Left lung (tissue), 10 donors: ENCODE data around the gene SSC5D. TPM values are rescaled to one million over a fixed set of nuclear protein-coding genes. Genes with fewer than 3 reads are reported as not detected.

Experiments
- ATAC-seq: fragments of 200-7000 bp; cut with Tn5 transposase; one replicate; pipeline ENCODE4 v1.9.1; 2020; ENCODE audit warnings: moderate library complexity
- DNase-seq, 4 donors: peaks; one replicate each; pipeline ENCODE4 v3.0.0-alpha.2; 2013 to 2020
- H3K27ac ChIP-seq, 2 donors: fragments of 200-600 bp; sonication (generic) in 1 of 2; one replicate each; pipeline versions ENCODE4 v1.5.0 to v1.8.0; 2020 to 2021
- H3K27me3 ChIP-seq, 2 donors: fragments of 200-600 bp; sonication (generic) in 1 of 2; one replicate each; pipeline versions ENCODE4 v1.5.0 to v1.8.0; 2020 to 2021
- H3K36me3 ChIP-seq, 2 donors: fragments of 200-600 bp; sonication (generic) in 1 of 2; one replicate each; pipeline versions ENCODE4 v1.5.0 to v1.8.0; 2020 to 2021
- H3K4me1 ChIP-seq, 2 donors: fragments of 200-600 bp; one replicate each; pipeline ENCODE4 v1.8.0; 2021
- H3K4me3 ChIP-seq, 2 donors: fragments of 200-600 bp; sonication (generic) in 1 of 2; one replicate each; pipeline versions ENCODE4 v1.5.0 to v1.8.0; 2020 to 2021; ENCODE audit warnings: mild to moderate bottlenecking in 1 of 2
- H3K9me3 ChIP-seq, 2 donors: fragments of 200-600 bp; sonication (generic) in 1 of 2; one replicate each; pipeline versions ENCODE4 v1.5.0 to v1.8.0; 2020 to 2021
- CTCF ChIP-seq, 2 donors: fragments of 200-600 bp; sonication (generic) in 1 of 2; IDR thresholded peaks; one replicate each; pipeline versions ENCODE4 v1.5.0 to v1.8.0; 2021; ENCODE audit warnings: antibody characterized with exemption in 2 of 2
- intact Hi-C, 2 donors: fragments of 100-400 bp; cut with DNase I; formaldehyde crosslinking; loops; one replicate each; pipeline versions ENCODE4 v1.11.2 to v1.14.2; 2022
- polyA plus RNA-seq, 6 donors: library from polyadenylated mRNA; unstranded; fragments of 120-200 nt; gene quantifications; one replicate each; pipeline ENCODE4 v1.2.1, GENCODE V29; 2013; ENCODE audit not compliant: insufficient read length in 6 of 6
- total RNA-seq, 2 donors: library from RNA; stranded (reverse); fragmentation: NEBNext Ultra II Directional; extraction: Animal tissue kit (Norgen Biotek cat#: 25700); gene quantifications; one replicate each; pipeline ENCODE4 v1.2.1, GENCODE V29; 2021
- donor health status: DM: no; HTN: yes; CAD: no.
- donor health status: DM: no; HTN: no; CAD: no.

SSC5D gene
- total and polyA plus RNA-seq, 8 donors, result 4.1 to 45.9 (median 8.0) TPM

GRCh38 chr19:55542292-55542855 is 54.1 kb downstream of the SSC5D start:
- Histone ChIP-seq H3K4me3 (no peak overlapping the region), H3K27ac (no peak overlapping the region), H3K9me3 (no peaks in the 10 kb centered on the region), H3K27me3 (peaks cover 0 to 39% of the 10 kb centered on the region in 2 donors), H3K4me1 (peaks cover 0 to 15% of the 10 kb centered on the region in 2 donors), H3K36me3 (no peaks in the 10 kb centered on the region)
- intact Hi-C loops, result no loop called here
- ATAC-seq (no peak), DNase-seq (no peak)
- TF ChIP-seq CTCF (IDR thresholded peaks at IDR 0.05), result no peak

GRCh38 chr19:55543567-55543966 is 55.3 kb downstream of the SSC5D start:
- intact Hi-C loops, result no loop called here
- Histone ChIP-seq H3K9me3 (no peaks in the 10 kb centered on the region), H3K36me3 (no peaks in the 10 kb centered on the region), H3K4me1 (peaks cover 0 to 20% of the 10 kb centered on the region in 2 donors), H3K27me3 (peaks cover 0 to 45% of the 10 kb centered on the region in 2 donors), H3K4me3 (no peak overlapping the region), H3K27ac (no peak overlapping the region)
- DNase-seq (no peak), ATAC-seq (no peak)
- TF ChIP-seq CTCF (IDR thresholded peaks at IDR 0.05), result no peak

GRCh38 chr19:55544014-55544413 is 55.8 kb downstream of the SSC5D start:
- H3K27me3 ChIP-seq, result peaks cover 0 to 50% of the 10 kb centered on the region in 2 donors
- no peak for TF ChIP-seq CTCF (IDR thresholded peaks at IDR 0.05)
- H3K27ac ChIP-seq, result no peak overlapping the region
- no peaks in the 10 kb centered on the region for H3K36me3 ChIP-seq
- peaks cover 0 to 20% of the 10 kb centered on the region in 2 donors for H3K4me1 ChIP-seq
- no peak for ATAC-seq
- DNase-seq, result no peak
- intact Hi-C loops, result no loop called here
- no peaks in the 10 kb centered on the region for H3K9me3 ChIP-seq
- H3K4me3 ChIP-seq, result no peak overlapping the region

- H3K27me3 ChIP-seq, result peaks cover 0 to 50% of the 10 kb centered on the region in 2 donors
- no peak for ATAC-seq
- TF ChIP-seq CTCF (IDR thresholded peaks at IDR 0.05), result no peak
- H3K36me3 ChIP-seq, result no peaks in the 10 kb centered on the region
- DNase-seq, result no peak
- H3K4me3 ChIP-seq, result no peak overlapping the region
- no peak overlapping the region for H3K27ac ChIP-seq
- intact Hi-C loops, result no loop called here
- peaks cover 0 to 24% of the 10 kb centered on the region in 2 donors for H3K4me1 ChIP-seq
- H3K9me3 ChIP-seq, result no peaks in the 10 kb centered on the region
Observed at GRCh38 chr19:55544776-55545439, 56.7 kb downstream of the SSC5D start.

- Histone ChIP-seq H3K9me3 (no peaks in the 10 kb centered on the region), H3K36me3 (no peaks in the 10 kb centered on the region), H3K4me3 (no peak within 1 kb of the TSS), H3K4me1 (peaks cover 0 to 24% of the 10 kb centered on the region in 2 donors), H3K27me3 (peaks cover 0 to 49% of the 10 kb centered on the region in 2 donors), H3K27ac (no peak within 1 kb of the TSS)
- ATAC-seq, result no peak
- no peak for TF ChIP-seq CTCF (IDR thresholded peaks at IDR 0.05)
- intact Hi-C loops, result no loop called here
- no peak for DNase-seq
Observed at GRCh38 chr19:55545443-55545842, 57.2 kb downstream of the SSC5D start, which contains the start of gene SBK3. TSS of gene SBK3 (minus strand) at chr19:55545543. CDS start at chr19:55545543, 0 bp downstream.
